ENCODE results near the gene ARHGEF26.

ARHGEF26 gene

GRCh38 chr3:154223519-154223918 is 102.3 kb downstream of the ARHGEF26 start:
- no peaks in the 10 kb centered on the region for H3K9me3 ChIP-seq (ENCODE audit: severe bottlenecking)
- ATAC-seq (ENCODE audit: low read depth) (no peak), DNase-seq (ENCODE audit: low spot score) (no peak)
- H3K36me3 ChIP-seq (ENCODE audit: low read depth), result no peaks in the 10 kb centered on the region
- no peak overlapping the region for H3K27ac ChIP-seq (ENCODE audit: poor library complexity, severe bottlenecking)
- no peak for TF ChIP-seq CTCF (IDR thresholded peaks at IDR 0.05; ENCODE audit: poor library complexity, severe bottlenecking)
- no peak overlapping the region for H3K4me3 ChIP-seq (ENCODE audit: severe bottlenecking)
- no peaks in the 10 kb centered on the region for H3K4me1 ChIP-seq (ENCODE audit: insufficient read depth, poor library complexity, severe bottlenecking)
- H3K27me3 ChIP-seq (ENCODE audit: insufficient read depth, poor library complexity, severe bottlenecking), result no peaks in the 10 kb centered on the region

GRCh38 chr3:154224366-154224765 is 103.2 kb downstream of the ARHGEF26 start:
- no peak for TF ChIP-seq CTCF (IDR thresholded peaks at IDR 0.05; ENCODE audit: poor library complexity, severe bottlenecking)
- Histone ChIP-seq H3K4me3 (ENCODE audit: severe bottlenecking) (no peak overlapping the region), H3K4me1 (ENCODE audit: insufficient read depth, poor library complexity, severe bottlenecking) (no peaks in the 10 kb centered on the region), H3K27me3 (ENCODE audit: insufficient read depth, poor library complexity, severe bottlenecking) (no peaks in the 10 kb centered on the region), H3K9me3 (ENCODE audit: severe bottlenecking) (no peaks in the 10 kb centered on the region), H3K36me3 (ENCODE audit: low read depth) (no peaks in the 10 kb centered on the region), H3K27ac (ENCODE audit: poor library complexity, severe bottlenecking) (no peak overlapping the region)
- DNase-seq (ENCODE audit: low spot score), result no peak
- ATAC-seq (ENCODE audit: low read depth), result no peak

DNA sequence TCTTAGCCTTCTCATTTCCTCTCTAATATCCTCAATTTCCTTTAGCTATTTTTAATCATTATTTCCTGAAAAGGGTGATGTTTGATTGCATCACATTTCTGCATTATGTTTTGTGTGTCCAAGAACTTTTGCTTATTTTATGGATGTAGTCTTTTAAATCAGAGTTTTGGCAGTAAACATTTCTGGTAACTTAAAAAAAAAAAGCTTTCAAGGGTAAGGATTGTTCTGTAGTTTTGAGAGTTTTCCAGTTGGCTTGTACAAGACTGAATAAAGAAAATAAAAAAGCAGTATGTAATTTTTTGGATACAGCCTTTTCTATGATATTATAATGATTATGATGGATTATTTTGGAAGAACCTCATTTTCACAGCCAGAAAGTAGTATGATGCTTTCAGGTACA is 103.7 kb downstream of the ARHGEF26 start:
- ATAC-seq (ENCODE audit: low read depth) (no peak), DNase-seq (ENCODE audit: low spot score) (no peak)
- no peak overlapping the region for H3K27ac ChIP-seq (ENCODE audit: poor library complexity, severe bottlenecking)

DNA sequence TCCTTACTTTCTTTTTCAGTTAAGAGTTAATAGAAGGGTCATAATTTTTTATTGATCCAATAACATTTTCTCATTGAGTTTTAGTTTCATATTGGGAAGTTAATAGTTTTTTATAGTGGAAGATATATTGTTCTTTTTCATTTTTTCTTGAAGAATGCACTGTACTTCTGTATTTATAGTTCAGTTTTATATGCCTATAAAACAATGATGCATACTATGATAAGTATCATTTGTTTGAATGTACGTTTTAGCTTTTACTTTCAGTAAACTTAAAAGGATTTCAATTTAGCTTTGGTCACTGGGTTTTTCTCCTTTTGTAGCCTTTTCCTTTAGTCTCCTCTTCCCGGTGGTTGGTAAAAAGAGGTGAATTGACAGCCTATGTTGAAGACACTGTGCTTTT is 104.3 kb downstream of the ARHGEF26 start:
- ATAC-seq (ENCODE audit: low read depth), result no peak
- Histone ChIP-seq H3K4me1 (ENCODE audit: insufficient read depth, poor library complexity, severe bottlenecking) (no peaks in the 10 kb centered on the region), H3K36me3 (ENCODE audit: low read depth) (no peaks in the 10 kb centered on the region), H3K4me3 (ENCODE audit: severe bottlenecking) (no peak overlapping the region), H3K27ac (ENCODE audit: poor library complexity, severe bottlenecking) (no peak overlapping the region), H3K27me3 (ENCODE audit: insufficient read depth, poor library complexity, severe bottlenecking) (no peaks in the 10 kb centered on the region), H3K9me3 (ENCODE audit: severe bottlenecking) (no peaks in the 10 kb centered on the region)
- DNase-seq (ENCODE audit: low spot score), result no peak
- TF ChIP-seq CTCF (IDR thresholded peaks at IDR 0.05; ENCODE audit: poor library complexity, severe bottlenecking), result no peak

More for the DNA sequence above, 103.7 kb downstream of the ARHGEF26 start:
- TF ChIP-seq CTCF (IDR thresholded peaks at IDR 0.05; ENCODE audit: poor library complexity, severe bottlenecking), result no peak
- H3K4me1 ChIP-seq (ENCODE audit: insufficient read depth, poor library complexity, severe bottlenecking), result no peaks in the 10 kb centered on the region
- H3K4me3 ChIP-seq (ENCODE audit: severe bottlenecking), result no peak overlapping the region
- H3K36me3 ChIP-seq (ENCODE audit: low read depth), result no peaks in the 10 kb centered on the region
- no peaks in the 10 kb centered on the region for H3K27me3 ChIP-seq (ENCODE audit: insufficient read depth, poor library complexity, severe bottlenecking)
- no peaks in the 10 kb centered on the region for H3K9me3 ChIP-seq (ENCODE audit: severe bottlenecking)

GRCh38 chr3:154227531-154227930 is 106.3 kb downstream of the ARHGEF26 start:
- TF ChIP-seq CTCF (IDR thresholded peaks at IDR 0.05; ENCODE audit: poor library complexity, severe bottlenecking), result no peak
- no peaks in the 10 kb centered on the region for H3K36me3 ChIP-seq (ENCODE audit: low read depth)
- DNase-seq (ENCODE audit: low spot score), result no peak
- no peaks in the 10 kb centered on the region for H3K9me3 ChIP-seq (ENCODE audit: severe bottlenecking)
- H3K4me1 ChIP-seq (ENCODE audit: insufficient read depth, poor library complexity, severe bottlenecking), result no peaks in the 10 kb centered on the region
- H3K27ac ChIP-seq (ENCODE audit: poor library complexity, severe bottlenecking), result no peak overlapping the region
- H3K4me3 ChIP-seq (ENCODE audit: severe bottlenecking), result no peak overlapping the region
- no peaks in the 10 kb centered on the region for H3K27me3 ChIP-seq (ENCODE audit: insufficient read depth, poor library complexity, severe bottlenecking)
- ATAC-seq (ENCODE audit: low read depth), result no peak
